Regular cardiac myocyte (primary cell): Measurements from ENCODE around the gene ACTR8. TPM values are rescaled to one million over a fixed set of nuclear protein-coding genes. Genes with fewer than 3 reads are reported as not detected.

Source experiments
- total RNA-seq: library from RNA; depleted of rRNA; stranded (reverse); fragments of >200 nt; gene quantifications from 2 replicates; pipeline ENCODE4 v1.2.3, GENCODE V29; 2014

The ACTR8 gene
- 29.7 and 38.1 TPM in 2 replicates for total RNA-seq

GRCh38 chr3:53881691-53882593, at the start of gene ACTR8:
Gene ACTR8 (minus strand): TSS chr3:53882152. CDS start chr3:53882101, 51 bp downstream.

GRCh38 chr3:53891497-53892285, 9.7 kb upstream of the ACTR8 start, which contains the start of gene SELENOK:
Gene SELENOK (minus strand): TSS chr3:53891859.

GRCh38 chr3:53846134-53846850, 35.7 kb downstream of the ACTR8 start, which contains the start of the genes CHDH and IL17RB:
Gene CHDH (minus strand): TSS chr3:53846419. CDS start chr3:53824008, 22,411 bp downstream.
Gene IL17RB (plus strand): TSS chr3:53846568. CDS start chr3:53846589, 21 bp downstream.

Other genes with a start within 250 kb of the ACTR8 start
- under 0.01 TPM in 1 of 2 replicates, not detected in the other for gene CHDH, start 35.7 kb downstream of the ACTR8 start, total RNA-seq
- under 0.01 TPM in 1 of 2 replicates, not detected in the other for gene IL17RB, start 35.6 kb downstream of the ACTR8 start, total RNA-seq
- 27.2 and 38.9 TPM in 2 replicates for gene SELENOK, start 9.7 kb upstream of the ACTR8 start, total RNA-seq
- gene CACNA2D3, start 240.4 kb upstream of the ACTR8 start, total RNA-seq = 0.19 and 0.85 TPM in 2 replicates